Progenitor cell of endocrine pancreas (in vitro differentiated cells): ENCODE data around the gene DCAF4. TPM values are rescaled to one million over a fixed set of nuclear protein-coding genes. Genes with fewer than 3 reads are reported as not detected.

Experiments used
- DNase-seq: peaks from one replicate; pipeline ENCODE4 v3.0.0; 2021; ENCODE audit warnings: low spot score; ENCODE audit not compliant: unreplicated experiment
- H3K27ac Mint-ChIP-seq: 2 replicates; pipeline ENCODE4 v1.8.0; 2021; ENCODE audit warnings: mild to moderate bottlenecking, moderate library complexity, mixed read lengths
- H3K27me3 Mint-ChIP-seq: 2 replicates; pipeline ENCODE4 v1.8.0; 2021; ENCODE audit warnings: mixed read lengths
- H3K36me3 Mint-ChIP-seq: 2 replicates; pipeline ENCODE4 v1.8.0; 2022; ENCODE audit warnings: mixed read lengths; ENCODE audit not compliant: insufficient read depth
- H3K4me1 Mint-ChIP-seq: 2 replicates; pipeline ENCODE4 v1.8.0; 2021; ENCODE audit warnings: low read depth, mixed read lengths
- H3K4me3 Mint-ChIP-seq: 2 replicates; pipeline ENCODE4 v1.8.0; 2021; ENCODE audit warnings: low read depth, mild to moderate bottlenecking, moderate library complexity, mixed read lengths
- H3K9me3 Mint-ChIP-seq: 2 replicates; pipeline ENCODE4 v1.8.0; 2021; ENCODE audit warnings: low read depth, mixed read lengths
- CTCF ChIP-seq: fragments of 200-600 bp; sonication (generic); IDR thresholded peaks from one replicate; pipeline ENCODE4 v1.5.0; 2021; ENCODE audit warnings: antibody characterized with exemption, mild to moderate bottlenecking; ENCODE audit not compliant: unreplicated experiment
- total RNA-seq: library from RNA; stranded (reverse); gene quantifications from 2 replicates; pipeline ENCODE4 v1.2.1, GENCODE V29; 2021

DCAF4 gene
- total RNA-seq, 1 donor from 2014 or later = 18.6 TPM

GRCh38 chr14:72942934-72943333 is 16.7 kb downstream of the DCAF4 start:
- Mint-ChIP-seq H3K36me3 (peaks cover 15% of the 10 kb centered on the region), H3K9me3 (no peaks in the 10 kb centered on the region), H3K4me1 (no peaks in the 10 kb centered on the region), H3K27me3 (no peaks in the 10 kb centered on the region), H3K27ac (no peak overlapping the region), H3K4me3 (no peak overlapping the region)
- DNase-seq = no peak
- no peak for TF ChIP-seq CTCF

GRCh38 chr14:72943876-72944430 is 17.7 kb downstream of the DCAF4 start:
- H3K4me1 Mint-ChIP-seq = no peaks in the 10 kb centered on the region
- no peak for TF ChIP-seq CTCF
- no peaks in the 10 kb centered on the region for H3K27me3 Mint-ChIP-seq
- no peak overlapping the region for H3K4me3 Mint-ChIP-seq
- H3K27ac Mint-ChIP-seq = no peak overlapping the region
- H3K36me3 Mint-ChIP-seq = peaks cover 15% of the 10 kb centered on the region
- no peak for DNase-seq
- H3K9me3 Mint-ChIP-seq = no peaks in the 10 kb centered on the region

GRCh38 chr14:72945356-72946027 is 19.2 kb downstream of the DCAF4 start:
- Mint-ChIP-seq H3K4me1 (no peaks in the 10 kb centered on the region), H3K36me3 (peaks cover 15% of the 10 kb centered on the region), H3K9me3 (no peaks in the 10 kb centered on the region)

GRCh38 chr14:72946491-72946890 is 20.2 kb downstream of the DCAF4 start:
- peaks cover 15% of the 10 kb centered on the region for H3K36me3 Mint-ChIP-seq
- no peaks in the 10 kb centered on the region for H3K9me3 Mint-ChIP-seq
- no peaks in the 10 kb centered on the region for H3K27me3 Mint-ChIP-seq
- H3K4me3 Mint-ChIP-seq = no peak overlapping the region
- H3K27ac Mint-ChIP-seq = no peak overlapping the region
- no peak for TF ChIP-seq CTCF
- no peak for DNase-seq
- no peaks in the 10 kb centered on the region for H3K4me1 Mint-ChIP-seq

More at GRCh38 chr14:72945356-72946027, 19.2 kb downstream of the DCAF4 start:
- no peak for TF ChIP-seq CTCF
- Mint-ChIP-seq H3K27ac (no peak overlapping the region), H3K4me3 (no peak overlapping the region), H3K27me3 (no peaks in the 10 kb centered on the region)
- no peak for DNase-seq

GRCh38 chr14:72947366-72948160 is 21.3 kb downstream of the DCAF4 start:
- H3K27ac Mint-ChIP-seq = no peak overlapping the region
- no peak for DNase-seq
- H3K4me3 Mint-ChIP-seq = no peak overlapping the region
- TF ChIP-seq CTCF = no peak
- H3K36me3 Mint-ChIP-seq = peaks cover 21% of the 10 kb centered on the region
- no peaks in the 10 kb centered on the region for H3K4me1 Mint-ChIP-seq
- no peaks in the 10 kb centered on the region for H3K9me3 Mint-ChIP-seq
- H3K27me3 Mint-ChIP-seq = no peaks in the 10 kb centered on the region
